ENCODE results near the gene SEBOX.

SEBOX gene

GRCh38 chr17:28364665-28365363 lies at the start of gene SEBOX:
Gene SEBOX (minus strand): TSS chr17:28365199. CDS start chr17:28365151, 48 bp downstream.
- no peak for DNase-seq

GRCh38 chr17:28413804-28414203 lies 48.8 kb upstream of the SEBOX start:
- no peak for DNase-seq

- DNase-seq: no peak
Measured at GRCh38 chr17:28412099-28412498, 47.1 kb upstream of the SEBOX start.

- DNase-seq: no peak
Measured at GRCh38 chr17:28407974-28408306, 42.9 kb upstream of the SEBOX start.

DNA sequence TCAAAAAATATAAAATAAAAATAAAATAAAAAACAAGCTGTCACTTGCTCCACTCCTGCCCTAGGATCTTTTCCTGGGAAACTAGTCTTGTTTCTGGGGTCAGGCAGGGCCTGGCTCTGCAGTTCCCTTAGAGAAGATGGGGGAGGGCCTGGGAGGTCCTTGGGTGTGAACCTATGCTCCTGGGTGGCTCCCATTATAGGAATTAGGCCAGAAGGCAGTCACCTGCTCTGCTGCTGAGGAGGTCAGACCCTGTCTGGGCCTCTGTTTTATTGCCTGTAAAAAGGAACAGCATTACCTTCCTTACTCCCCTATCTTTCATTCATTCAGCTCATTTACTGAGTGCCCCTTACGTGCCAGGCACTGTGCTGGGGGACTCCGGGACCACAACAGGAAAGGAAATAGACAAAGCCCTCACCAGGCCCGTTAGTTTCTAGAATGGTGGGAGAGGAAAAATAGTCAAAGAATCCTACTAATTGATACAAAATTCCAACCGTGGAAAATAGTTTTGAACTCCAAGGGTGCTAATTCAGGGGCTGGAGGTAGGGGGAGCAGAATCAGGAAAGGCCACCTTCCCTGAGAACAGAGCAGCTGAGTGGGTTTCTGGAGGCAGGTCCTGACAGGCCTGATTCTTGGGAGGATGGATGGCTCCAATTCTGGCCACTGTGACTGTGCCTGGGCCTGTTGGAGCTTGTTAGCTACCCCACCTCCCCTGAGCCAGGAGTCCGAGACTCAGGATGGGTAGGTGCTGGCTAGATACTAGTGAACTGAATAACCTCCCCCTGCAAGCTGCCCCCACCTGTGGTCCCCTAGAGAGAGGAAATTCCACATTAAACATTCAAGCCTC lies 42.4 kb upstream of the SEBOX start:
- DNase-seq: no peak

DNA sequence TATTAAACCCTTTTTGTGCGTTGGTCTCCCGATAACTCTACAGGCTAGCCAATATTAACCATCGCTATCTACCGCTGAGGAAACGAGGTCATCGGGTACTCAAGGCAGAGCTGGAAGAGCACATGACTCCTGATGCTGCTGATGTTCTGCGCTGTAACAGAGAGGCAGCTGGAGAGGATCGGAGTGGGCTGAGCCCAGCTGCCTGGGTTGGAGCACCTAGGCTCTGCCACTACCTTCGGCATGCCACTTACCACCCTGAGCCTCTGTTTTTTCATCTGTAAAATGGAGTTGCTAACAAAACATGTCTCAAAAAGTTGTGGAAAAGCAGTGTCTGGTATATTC lies 41.4 kb upstream of the SEBOX start:
- DNase-seq: no peak

DNA sequence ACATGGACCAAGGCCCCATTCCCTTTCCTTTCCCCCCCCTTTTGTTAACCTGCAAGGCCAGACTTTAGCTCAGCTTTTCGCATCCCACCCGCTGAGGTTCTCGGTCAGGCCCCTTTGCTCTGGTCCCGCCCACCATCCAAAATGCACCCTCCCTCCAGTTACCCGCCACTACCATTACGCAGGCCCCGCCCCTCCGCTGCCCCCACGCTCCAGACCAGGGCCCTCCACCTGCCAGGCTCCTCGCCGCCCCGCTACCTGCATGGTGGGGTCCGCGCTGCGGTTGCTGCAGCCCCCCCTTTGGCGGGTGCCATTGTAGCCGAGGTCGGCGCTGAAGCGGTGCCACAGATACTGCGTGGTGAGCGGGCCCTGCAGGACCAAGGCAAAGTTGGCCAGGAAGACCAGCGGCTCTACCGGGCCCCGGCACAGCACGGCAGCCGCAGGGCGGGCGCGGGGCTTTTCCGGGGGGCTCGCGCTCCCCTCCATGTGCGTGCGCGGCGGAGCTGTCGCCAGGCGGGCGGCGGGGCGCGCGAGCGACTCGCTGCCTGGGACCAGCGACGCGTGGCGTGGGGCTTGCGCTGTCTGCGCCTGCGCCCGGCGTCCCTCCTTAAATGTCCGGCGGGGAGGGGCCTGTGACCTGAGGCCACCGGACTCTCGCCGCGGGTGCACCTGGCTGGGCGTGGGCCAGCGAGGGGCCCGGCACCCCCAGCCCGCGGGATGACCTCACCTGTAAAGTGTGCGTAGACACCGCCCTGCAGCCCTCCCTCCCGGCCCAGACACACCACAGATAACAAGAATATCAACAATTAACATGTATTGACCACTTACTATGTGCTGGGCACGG lies 40.9 kb upstream of the SEBOX start, which contains the start of gene SLC46A1:
Gene SLC46A1 (minus strand): TSS at position 581 of the 841 bp plus-strand sequence. CDS start 98 bp downstream, at position 483.
- peak in 5 of 6 experiments; percentile 9 to 45 (median 25) for DNase-seq

- no peak for DNase-seq
Measured at GRCh38 chr17:28404812-28405570, 40.0 kb upstream of the SEBOX start.

GRCh38 chr17:28404461-28404811 lies 39.4 kb upstream of the SEBOX start:
- DNase-seq: no peak

- DNase-seq: no peak
Measured at GRCh38 chr17:28404007-28404406, 39.0 kb upstream of the SEBOX start.

GRCh38 chr17:28402844-28403243 lies 37.8 kb upstream of the SEBOX start:
- DNase-seq: no peak

GRCh38 chr17:28402224-28402630 lies 37.2 kb upstream of the SEBOX start:
- no peak for DNase-seq

DNA sequence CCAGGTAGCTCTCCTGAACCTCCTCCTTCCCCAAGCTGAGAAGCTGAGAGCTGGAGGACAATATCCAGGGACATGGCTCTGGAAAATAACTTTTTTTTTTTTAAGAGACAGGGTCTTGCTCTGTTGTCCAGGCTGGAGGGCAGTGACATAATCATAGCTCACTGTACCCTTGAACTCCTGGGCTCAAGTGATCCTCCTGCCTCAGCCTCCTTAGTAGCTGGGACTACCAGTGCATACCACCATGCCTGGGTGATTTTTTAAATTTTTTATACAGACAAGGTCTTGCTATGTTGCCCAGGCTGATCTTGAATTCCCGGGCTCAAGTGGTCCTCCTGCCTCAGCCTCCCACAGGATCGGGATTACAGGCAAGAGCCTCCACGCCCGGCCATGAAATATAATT lies 34.8 kb upstream of the SEBOX start:
- DNase-seq: no peak

DNA sequence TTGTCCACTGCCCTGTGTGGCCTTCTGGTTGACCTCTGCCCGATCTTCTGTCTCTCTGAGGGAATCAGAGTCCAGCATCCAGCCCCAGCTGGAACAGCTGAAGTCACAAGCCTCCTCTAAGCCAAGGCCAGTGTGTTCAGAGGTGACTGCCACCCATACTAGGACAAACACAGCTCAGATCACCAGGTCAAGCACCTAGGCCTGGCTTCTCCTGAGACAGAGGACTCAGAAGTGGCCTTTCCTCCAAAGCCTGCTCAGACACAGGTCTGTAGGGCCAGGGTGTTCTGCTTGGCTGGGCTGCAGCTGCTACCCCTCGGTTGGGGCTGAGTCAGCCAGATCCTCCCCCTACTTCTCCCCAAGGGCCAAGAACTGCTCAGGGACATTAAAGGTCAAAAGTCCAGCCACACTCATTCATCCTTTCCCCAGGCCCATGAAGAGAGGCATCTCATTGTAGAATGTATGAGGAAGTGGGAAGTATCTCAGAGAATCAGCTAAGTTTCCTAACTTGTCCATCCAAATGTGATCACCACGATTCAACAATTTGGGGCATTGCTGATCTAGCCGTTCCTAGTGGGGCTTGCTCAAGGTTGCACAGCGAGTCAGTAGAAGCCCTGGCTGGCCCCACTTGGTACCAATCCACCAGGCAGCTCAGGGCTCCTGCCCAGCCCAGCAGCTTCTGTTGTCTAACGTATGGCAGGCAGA lies 33.4 kb upstream of the SEBOX start:
- DNase-seq: no peak

DNA sequence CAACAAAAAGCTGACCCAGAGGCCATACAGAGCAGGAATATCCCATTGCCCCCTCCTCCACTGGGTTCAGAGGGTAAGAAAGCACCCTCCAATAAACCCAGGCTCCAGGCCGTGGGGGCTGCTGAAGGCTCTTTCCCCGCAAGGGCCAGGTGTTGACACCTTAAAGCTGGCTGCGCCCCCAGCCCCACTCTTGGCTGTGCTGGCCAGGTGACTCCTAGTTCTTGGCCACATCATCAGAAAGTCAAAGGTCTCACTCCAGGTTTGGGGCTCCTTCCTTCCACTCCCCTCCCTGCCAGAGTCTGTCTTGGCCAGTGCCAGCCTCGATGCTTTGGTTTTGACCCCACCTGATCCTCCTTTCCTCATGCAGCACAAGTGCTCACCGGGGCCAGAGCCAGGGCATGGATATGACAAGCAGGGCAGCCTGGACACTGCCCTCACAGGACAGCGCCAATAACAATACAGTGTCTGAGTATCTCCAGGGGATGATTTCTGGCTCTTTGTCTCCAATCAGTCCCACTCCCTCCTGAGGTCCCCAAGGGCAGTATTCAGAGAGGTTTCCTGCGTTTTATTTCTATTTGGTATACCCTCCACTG lies 32.8 kb upstream of the SEBOX start:
- no peak for DNase-seq

DNA sequence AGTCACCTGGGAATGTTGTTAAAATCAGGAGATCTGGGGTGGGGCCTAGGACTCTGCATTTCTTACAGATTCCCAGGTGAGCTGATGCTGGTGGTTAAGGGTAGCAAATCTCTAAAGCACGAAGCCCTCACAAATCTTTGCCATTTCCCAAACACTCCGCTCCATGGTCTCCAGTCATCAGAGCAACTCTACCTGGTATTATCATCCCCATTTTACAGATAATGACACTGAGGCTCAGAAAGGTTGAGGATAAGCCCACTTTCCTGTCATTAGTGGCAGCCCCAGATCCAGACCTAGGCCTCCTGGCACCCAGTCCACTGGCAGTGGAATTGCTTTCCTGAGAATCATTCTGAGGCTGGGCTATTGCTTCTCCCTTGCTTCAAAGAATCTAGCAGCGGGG lies 32.3 kb upstream of the SEBOX start:
- no peak for DNase-seq

GRCh38 chr17:28396635-28397239 lies 31.7 kb upstream of the SEBOX start:
- no peak for DNase-seq

DNA sequence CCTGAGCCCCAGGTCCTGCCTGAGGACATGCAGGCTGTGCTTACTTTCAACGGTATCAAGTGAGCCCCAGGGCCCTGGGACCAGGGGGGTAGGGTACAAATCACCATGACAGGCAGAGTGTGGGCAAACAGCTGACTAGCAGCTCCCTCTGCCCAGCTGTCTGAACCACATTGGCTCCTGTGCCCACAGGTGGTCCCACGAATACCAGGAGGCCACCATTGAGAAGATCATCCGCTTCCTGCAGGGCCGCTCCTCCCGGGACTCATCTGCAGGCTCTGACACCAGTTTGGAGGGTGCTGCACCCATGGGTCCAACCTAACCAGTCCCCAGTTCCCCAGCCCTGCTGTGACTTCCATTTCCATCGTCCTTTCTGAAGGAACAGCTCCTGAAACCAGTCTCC lies 31.0 kb upstream of the SEBOX start:
- DNase-seq: no peak

DNA sequence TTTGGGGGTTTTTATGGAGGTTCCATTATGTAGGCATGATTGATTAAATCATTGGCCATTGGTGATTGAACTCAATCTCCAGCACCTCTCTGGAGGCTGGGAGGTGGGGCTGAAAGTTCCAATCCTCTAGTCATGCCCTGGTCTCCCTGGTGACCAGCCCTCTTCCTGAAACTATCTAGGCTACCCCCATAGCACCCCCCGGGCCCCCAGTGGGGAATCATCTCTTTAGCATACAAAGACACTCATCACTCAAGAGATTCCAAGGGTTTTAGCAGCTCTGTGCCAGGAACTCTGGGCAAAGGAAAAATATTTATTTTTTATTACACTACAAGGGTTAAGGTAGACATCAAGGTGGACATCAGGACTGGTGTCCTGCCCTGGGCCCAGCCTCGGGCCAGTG lies 30.4 kb upstream of the SEBOX start:
- DNase-seq: no peak

GRCh38 chr17:28394337-28395116 lies 29.5 kb upstream of the SEBOX start:
- DNase-seq: no peak

DNA sequence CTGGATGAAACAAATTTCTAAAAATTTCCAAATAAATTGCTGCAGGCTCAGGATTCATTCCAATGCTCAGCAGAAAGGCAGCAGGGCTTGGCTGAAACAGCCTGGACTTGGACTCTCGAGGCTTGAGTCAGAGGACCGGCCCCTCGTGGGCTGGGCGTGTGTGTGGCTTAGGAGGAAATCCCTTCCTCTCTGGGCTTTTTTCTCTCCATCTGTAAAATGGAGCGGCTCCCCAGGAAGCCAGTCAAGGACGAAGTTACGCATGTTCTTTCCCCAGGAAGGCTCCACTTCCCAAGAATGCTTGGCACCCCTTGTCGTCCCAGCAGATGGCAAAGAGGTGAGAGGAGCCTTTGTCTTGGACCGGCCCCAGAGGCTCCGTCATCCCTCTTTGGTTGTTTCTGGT lies 27.5 kb upstream of the SEBOX start:
- DNase-seq: no peak

Measured in stimulated activated naive CD4-positive, alpha-beta T cell (primary cell).